ENCODE data around the gene NEMF. TPM values are rescaled to one million over a fixed set of nuclear protein-coding genes. Genes with fewer than 3 reads are reported as not detected.
A peak's percentile ranks its signal among the peaks of the same experiment; 100 is the strongest.
"Not testable (repeated sequence)": the region's sequence is repeated elsewhere in the genome, so short reads cannot be mapped to it uniquely, and the experiment has no call there.

NEMF gene
- total RNA-seq, 1 donor from 2014 or later, result 94.9 TPM

DNA sequence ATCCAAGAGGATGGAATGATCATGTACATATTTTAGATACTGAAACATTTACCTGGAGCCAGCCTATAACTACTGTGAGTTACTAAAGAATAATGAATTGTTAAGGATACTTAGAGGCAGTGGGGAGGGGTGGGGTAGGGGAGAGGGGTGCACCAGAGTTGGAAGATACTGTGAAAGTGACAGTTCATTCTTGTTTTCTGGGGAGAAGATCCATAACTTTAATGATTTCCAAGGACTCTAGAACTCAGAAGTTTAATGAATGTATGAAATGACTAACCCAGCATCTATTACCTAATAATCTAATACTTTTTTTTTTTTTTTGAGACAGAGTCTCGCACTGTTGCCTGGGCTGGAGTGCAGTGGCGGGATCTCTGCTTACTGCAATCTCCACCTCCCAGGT, 74.2 kb downstream of the NEMF start:
- peaks cover 43% of the 10 kb centered on the region for H3K36me3 Mint-ChIP-seq
- H3K27ac Mint-ChIP-seq, result no peak overlapping the region
- no peaks in the 10 kb centered on the region for H3K9me3 Mint-ChIP-seq
- no peaks in the 10 kb centered on the region for H3K27me3 Mint-ChIP-seq (ENCODE audit: low read depth)
- DNase-seq (ENCODE audit: low spot score in 2 of 2, unreplicated experiment in 2 of 2), result no peak
- no peak overlapping the region for H3K4me3 Mint-ChIP-seq
- TF ChIP-seq, protein P1, sequence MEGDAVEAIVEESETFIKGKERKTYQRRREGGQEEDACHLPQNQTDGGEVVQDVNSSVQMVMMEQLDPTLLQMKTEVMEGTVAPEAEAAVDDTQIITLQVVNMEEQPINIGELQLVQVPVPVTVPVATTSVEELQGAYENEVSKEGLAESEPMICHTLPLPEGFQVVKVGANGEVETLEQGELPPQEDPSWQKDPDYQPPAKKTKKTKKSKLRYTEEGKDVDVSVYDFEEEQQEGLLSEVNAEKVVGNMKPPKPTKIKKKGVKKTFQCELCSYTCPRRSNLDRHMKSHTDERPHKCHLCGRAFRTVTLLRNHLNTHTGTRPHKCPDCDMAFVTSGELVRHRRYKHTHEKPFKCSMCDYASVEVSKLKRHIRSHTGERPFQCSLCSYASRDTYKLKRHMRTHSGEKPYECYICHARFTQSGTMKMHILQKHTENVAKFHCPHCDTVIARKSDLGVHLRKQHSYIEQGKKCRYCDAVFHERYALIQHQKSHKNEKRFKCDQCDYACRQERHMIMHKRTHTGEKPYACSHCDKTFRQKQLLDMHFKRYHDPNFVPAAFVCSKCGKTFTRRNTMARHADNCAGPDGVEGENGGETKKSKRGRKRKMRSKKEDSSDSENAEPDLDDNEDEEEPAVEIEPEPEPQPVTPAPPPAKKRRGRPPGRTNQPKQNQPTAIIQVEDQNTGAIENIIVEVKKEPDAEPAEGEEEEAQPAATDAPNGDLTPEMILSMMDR (IDR thresholded peaks at IDR 0.05; ENCODE audit: unreplicated experiment), result no peak
- no peaks in the 10 kb centered on the region for H3K4me1 Mint-ChIP-seq

DNA sequence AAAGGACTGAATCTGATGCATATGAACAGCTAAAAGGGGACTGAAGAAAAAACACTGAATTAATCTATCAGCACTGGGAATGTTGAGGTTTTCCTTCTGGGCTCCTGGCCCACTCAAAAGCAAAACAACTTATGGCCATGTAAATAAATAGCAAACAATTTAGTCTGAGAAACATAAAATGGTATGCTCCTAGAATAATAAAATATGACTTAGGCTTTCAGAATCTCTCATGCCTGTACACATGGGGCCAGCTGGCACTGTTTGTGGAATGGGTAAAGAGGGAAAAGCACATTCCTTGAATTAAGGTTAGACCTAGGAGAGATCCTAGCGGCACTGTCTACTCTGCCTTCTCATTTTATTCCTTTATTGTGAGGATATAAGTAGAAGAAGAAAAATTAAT, 78.5 kb downstream of the NEMF start:
- peaks cover 19% of the 10 kb centered on the region for H3K4me1 Mint-ChIP-seq
- peaks cover 22% of the 10 kb centered on the region for H3K36me3 Mint-ChIP-seq
- H3K27me3 Mint-ChIP-seq (ENCODE audit: low read depth), result no peaks in the 10 kb centered on the region
- no peaks in the 10 kb centered on the region for H3K9me3 Mint-ChIP-seq
- DNase-seq (ENCODE audit: low spot score in 2 of 2, unreplicated experiment in 2 of 2), result no peak
- TF ChIP-seq, protein P1 (IDR thresholded peaks at IDR 0.05; ENCODE audit: unreplicated experiment), result no peak
- no peak overlapping the region for H3K4me3 Mint-ChIP-seq
- H3K27ac Mint-ChIP-seq, result no peak overlapping the region

DNA sequence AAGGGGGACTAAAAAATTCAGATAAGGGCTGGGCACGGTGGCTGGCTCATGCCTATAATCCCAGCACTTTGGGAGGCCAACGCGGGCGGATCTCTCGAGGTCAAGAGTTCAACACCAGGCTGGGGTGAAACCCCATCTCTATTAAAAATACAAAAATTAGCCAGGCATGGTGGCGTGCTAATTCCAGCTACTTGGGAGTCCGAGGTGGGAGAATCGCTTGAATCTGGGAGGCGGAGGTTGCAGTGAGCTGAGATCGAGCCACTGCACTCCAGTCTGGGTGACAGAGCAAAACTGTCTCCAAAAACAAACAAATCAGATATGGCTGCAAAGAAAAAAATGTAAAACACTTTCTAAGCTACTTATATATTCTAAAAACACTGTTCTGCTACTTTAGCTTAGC, 80.9 kb downstream of the NEMF start:
- Mint-ChIP-seq H3K4me1 (peaks cover 29% of the 10 kb centered on the region), H3K36me3 (peaks cover 11% of the 10 kb centered on the region)
- not testable (repeated sequence) for H3K9me3 Mint-ChIP-seq; DNase-seq (ENCODE audit: low spot score in 2 of 2, unreplicated experiment in 2 of 2); H3K27me3 Mint-ChIP-seq (ENCODE audit: low read depth); H3K27ac Mint-ChIP-seq; H3K4me3 Mint-ChIP-seq

DNA sequence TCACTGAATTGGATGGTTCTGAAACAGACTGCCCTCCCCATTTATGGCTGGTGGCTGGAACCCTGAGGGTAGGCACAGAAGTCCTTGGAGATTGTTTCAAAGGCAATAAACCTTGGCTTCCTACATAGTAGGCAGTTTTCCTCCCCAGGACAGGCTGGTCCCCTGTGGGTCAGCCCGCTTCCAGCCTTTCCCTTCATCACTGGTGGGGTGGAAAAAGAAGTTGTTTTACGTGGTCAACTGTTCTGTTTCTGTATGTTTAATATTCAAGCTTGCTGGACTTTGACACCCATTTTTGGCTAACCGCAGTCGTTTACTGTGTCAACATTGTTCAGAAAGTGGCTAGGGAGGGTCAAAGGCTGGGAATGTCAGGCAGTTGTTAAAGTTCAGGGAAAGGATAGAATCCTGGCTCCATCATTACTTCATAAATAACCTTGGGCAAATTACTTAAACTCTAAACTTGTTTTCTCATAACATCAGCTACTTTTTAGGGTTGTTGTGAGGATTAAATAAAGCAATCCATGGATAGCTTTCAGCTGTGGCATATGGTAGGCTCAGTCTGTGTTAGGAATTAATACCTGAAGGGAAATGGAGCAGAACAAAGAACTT, 82.3 kb downstream of the NEMF start:
- H3K27me3 Mint-ChIP-seq (ENCODE audit: low read depth), result no peaks in the 10 kb centered on the region
- H3K27ac Mint-ChIP-seq, result peak overlapping the region; percentile 73
- DNase-seq (ENCODE audit: low spot score in 2 of 2, unreplicated experiment in 2 of 2), result no peak
- H3K4me3 Mint-ChIP-seq, result peak overlapping the region; percentile 94
- peaks cover 5% of the 10 kb centered on the region for H3K36me3 Mint-ChIP-seq
- H3K9me3 Mint-ChIP-seq, result no peaks in the 10 kb centered on the region
- TF ChIP-seq, protein P1 (IDR thresholded peaks at IDR 0.05; ENCODE audit: unreplicated experiment), result no peak
- H3K4me1 Mint-ChIP-seq, result peaks cover 30% of the 10 kb centered on the region

DNA sequence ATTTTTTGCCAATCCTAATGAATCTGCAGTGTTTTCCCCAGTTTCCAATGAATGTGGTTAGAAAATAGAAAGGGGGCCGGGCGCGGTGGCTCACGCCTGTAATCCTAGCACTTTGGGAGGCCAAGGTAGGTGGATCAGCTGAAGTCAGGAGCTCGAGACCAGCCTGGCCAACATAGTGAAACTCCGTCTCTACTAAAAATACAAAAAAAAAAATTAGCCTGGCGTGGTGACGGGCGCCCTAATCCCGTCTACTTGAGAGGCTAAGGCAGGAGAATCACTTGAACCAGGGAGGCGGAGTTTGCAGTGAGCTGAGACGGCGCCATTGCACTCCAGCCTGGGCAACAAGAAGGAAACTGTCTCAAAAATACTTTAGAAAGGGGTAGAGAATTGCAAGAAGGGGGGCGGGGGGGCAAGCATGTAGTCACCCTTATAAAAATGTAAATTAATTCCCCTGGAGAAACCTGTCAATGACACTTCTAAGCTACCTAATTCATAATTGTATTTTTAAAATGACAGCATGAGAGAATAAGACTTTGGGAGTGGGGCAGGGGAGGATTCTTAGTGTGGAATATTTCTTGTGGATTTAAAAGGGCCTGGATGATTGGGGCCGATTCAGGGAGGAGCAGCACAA, 82.9 kb downstream of the NEMF start:
- Mint-ChIP-seq H3K27ac (peak overlapping the region; percentile 100), H3K4me1 (peaks cover 30% of the 10 kb centered on the region), H3K4me3 (peak overlapping the region; percentile 94), H3K36me3 (peaks cover 2% of the 10 kb centered on the region), H3K27me3 (ENCODE audit: low read depth) (no peaks in the 10 kb centered on the region), H3K9me3 (no peaks in the 10 kb centered on the region)
- no peak for DNase-seq (ENCODE audit: low spot score in 2 of 2, unreplicated experiment in 2 of 2)
- TF ChIP-seq, protein P1 (IDR thresholded peaks at IDR 0.05; ENCODE audit: unreplicated experiment), result no peak

DNA sequence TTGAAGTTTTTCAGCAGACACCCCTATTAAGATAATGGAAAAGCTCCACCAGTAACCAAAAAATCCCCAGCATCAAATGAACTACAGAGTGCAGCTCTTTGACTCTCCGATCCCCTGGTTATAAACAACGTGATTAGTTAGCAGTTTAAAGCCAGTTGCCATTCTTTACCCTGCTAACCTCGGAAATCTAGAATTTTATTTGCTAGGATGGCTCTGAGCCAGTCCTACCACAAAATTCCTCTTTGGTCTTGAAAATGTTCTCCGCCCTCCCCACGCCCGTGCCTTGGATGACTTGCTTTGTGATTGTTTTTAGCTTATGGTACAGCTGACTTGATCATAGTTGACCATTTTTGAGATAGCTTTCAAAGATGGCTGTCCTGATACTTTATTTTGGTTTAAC, 83.4 kb downstream of the NEMF start:
- Mint-ChIP-seq H3K4me3 (peak overlapping the region; percentile 94), H3K9me3 (no peaks in the 10 kb centered on the region), H3K36me3 (peaks cover 2% of the 10 kb centered on the region), H3K27me3 (ENCODE audit: low read depth) (no peaks in the 10 kb centered on the region), H3K27ac (peak overlapping the region; percentile 100), H3K4me1 (peaks cover 30% of the 10 kb centered on the region)
- DNase-seq (ENCODE audit: low spot score in 2 of 2, unreplicated experiment in 2 of 2), result no peak
- TF ChIP-seq, protein P1 (IDR thresholded peaks at IDR 0.05; ENCODE audit: unreplicated experiment), result no peak
